K562 (cell line): ENCODE measurements around the gene SIM2. TPM values are rescaled to one million over a fixed set of nuclear protein-coding genes. Genes with fewer than 3 reads are reported as not detected.
A peak's percentile ranks its signal among the peaks of the same experiment; 100 is the strongest.

ENCODE experiments used
- ATAC-seq: fragments of 200-7000 bp; cut with Tn5 transposase; 3 replicates; pipeline ENCODE4 v1.9.1; 2020; ENCODE audit warnings: moderate library complexity
- BruUV-seq: library from RNA; stranded (reverse); fragments of 400-500 nt; replicated peaks from 2 replicates; lab custom pipeline; 2021; lab: Mats Ljungman, UMichigan
- CTCF ChIA-PET: fragments of 300-600 bp; formaldehyde crosslinking; extraction: SDS; loops from one replicate; lab custom pipeline; 2021; ENCODE audit warnings: low intra/inter-chr PET ratio; lab: Yijun Ruan, JAX
- POLR2A ChIA-PET: fragments of 300-600, 350-650 bp; sonication (Branson Sonifier 250); formaldehyde crosslinking; extraction: SDS; loops from one replicate; lab custom pipeline; 2021; ENCODE audit warnings: antibody characterized with exemption, inconsistent platforms; lab: Yijun Ruan, JAX
- DNase-seq, 4 experiments: peaks; one replicate each; pipeline versions ENCODE4 v3.0.0 to v3.0.0-alpha.2; 2011 to 2018; ENCODE audit warnings: low spot score in 3 of 4, mixed read lengths in 3 of 4; ENCODE audit errors: extremely low read depth in 1 of 4
- FAIRE-seq: peaks from 2 replicates; lab custom pipeline; 2011; peaks lifted over from hg19 to GRCh38; lab: Jason Lieb, UNC
- H2AFZ ChIP-seq: 2 replicates; pipeline ENCODE4 v1.6.0; 2011; ENCODE audit warnings: low read depth, low read length, control low read depth, inconsistent platforms
- H3K27ac ChIP-seq: fragments of 200-600 bp; 3 replicates; pipeline ENCODE4 v1.8.0; 2011; ENCODE audit warnings: low read depth, mild to moderate bottlenecking, control low read depth, inconsistent platforms, low read length, moderate library complexity, mixed read lengths; ENCODE audit errors: extremely low read depth
- H3K27me3 ChIP-seq, 2 experiments: fragments of 300-600 bp in 1 of 2; 2 replicates in 1 of 2; 3 replicates in 1 of 2; pipeline versions ENCODE4 v1.6.0 to v1.8.0; 2011; ENCODE audit warnings: inconsistent platforms in 2 of 2, low read length in 2 of 2, mild to moderate bottlenecking in 1 of 2, mixed read lengths in 1 of 2, moderate library complexity in 1 of 2; ENCODE audit not compliant: control insufficient read depth in 2 of 2, insufficient read depth in 2 of 2
- H3K36me3 ChIP-seq: fragments of 300-600 bp; 3 replicates; pipeline ENCODE4 v1.8.0; 2011; ENCODE audit warnings: mild to moderate bottlenecking, low read length, inconsistent platforms; ENCODE audit not compliant: control insufficient read depth, insufficient read depth
- H3K4me1 ChIP-seq, 2 experiments: fragments of 200-600 bp in 1 of 2; replicated peaks in 1 of 2; 2 replicates in 1 of 2; 3 replicates in 1 of 2; pipeline versions ENCODE4 v1.5.1 to v1.8.0; 2011; ENCODE audit warnings: inconsistent platforms in 2 of 2, low read length in 2 of 2, mild to moderate bottlenecking in 1 of 2, mixed read lengths in 1 of 2, moderate library complexity in 1 of 2; ENCODE audit not compliant: control insufficient read depth in 2 of 2, insufficient read depth in 2 of 2
- H3K4me2 ChIP-seq: 2 replicates; pipeline ENCODE4 v1.6.1; 2011; ENCODE audit warnings: low read length, control low read depth, inconsistent platforms, mixed read lengths; ENCODE audit not compliant: insufficient read depth
- H3K4me3 ChIP-seq: fragments of 200-600 bp; sonication (generic), shearing (Covaris generic); 2 replicates; pipeline ENCODE4 v1.5.1; 2016; ENCODE audit warnings: control low read depth, inconsistent platforms
- H3K79me2 ChIP-seq: fragments of 200-600 bp; 3 replicates; pipeline ENCODE4 v1.8.0; 2011; ENCODE audit warnings: low read length, inconsistent platforms; ENCODE audit not compliant: control insufficient read depth, insufficient read depth
- H3K9ac ChIP-seq, 2 experiments: 2 replicates each; pipeline versions ENCODE4 v1.6.0 to v1.6.1; 2011; ENCODE audit warnings: low read depth in 2 of 2, low read length in 2 of 2, control low read depth in 1 of 2, inconsistent platforms in 1 of 2, mild to moderate bottlenecking in 1 of 2, mixed read lengths in 1 of 2; ENCODE audit not compliant: insufficient read depth in 1 of 2
- H3K9me1 ChIP-seq: one replicate; pipeline ENCODE4 v1.6.0; 2011; ENCODE audit warnings: inconsistent platforms, mild to moderate bottlenecking, low read length, moderate library complexity; ENCODE audit not compliant: control insufficient read depth, insufficient read depth
- H3K9me3 ChIP-seq: replicated peaks from 2 replicates; pipeline ENCODE4 v1.5.1; 2011; ENCODE audit warnings: low read depth, low read length, inconsistent platforms; ENCODE audit not compliant: control insufficient read depth, insufficient read depth
- H4K20me1 ChIP-seq: replicated peaks from 2 replicates; pipeline ENCODE4 v1.6.1; 2011; ENCODE audit warnings: low read length, inconsistent platforms, mixed read lengths; ENCODE audit not compliant: control insufficient read depth, insufficient read depth
- ARNT ChIP-seq, 2 experiments: fragments of 450-650 bp; IDR thresholded peaks; 2 replicates each; pipeline ENCODE4 v1.6.1; 2016; ENCODE audit warnings: mild to moderate bottlenecking in 1 of 2
- BMI1 ChIP-seq: fragments of 150-350 bp; IDR thresholded peaks from 2 replicates; pipeline ENCODE4 v1.6.1; 2014; ENCODE audit warnings: low read length
- C11orf30 ChIP-seq: fragments of 450-650 bp; IDR thresholded peaks from 2 replicates; pipeline ENCODE4 v1.6.1; 2016; ENCODE audit warnings: low read depth, mild to moderate bottlenecking
- CBX2 ChIP-seq: fragments of 200-600 bp; sonication (generic); IDR thresholded peaks from one replicate; pipeline ENCODE4 v1.6.1; 2012; ENCODE audit warnings: mild to moderate bottlenecking, low read length, inconsistent platforms; ENCODE audit not compliant: insufficient read depth, poor library complexity, severe bottlenecking
- CBX8 ChIP-seq: fragments of 200-600 bp; sonication (generic); IDR thresholded peaks from 2 replicates; pipeline ENCODE4 v1.6.1; 2012; ENCODE audit warnings: borderline replicate concordance, mixed run types, low read depth, mild to moderate bottlenecking, moderate library complexity, mixed read lengths, low read length, control low read depth, inconsistent platforms; ENCODE audit not compliant: poor library complexity, severe bottlenecking; ENCODE audit errors: extremely low read depth
- MAFF ChIP-seq: IDR thresholded peaks from 2 replicates; pipeline ENCODE4 v1.6.1; 2012; ENCODE audit warnings: low read length, improper control_type of control experiment
- MAFG ChIP-seq: fragments of 450-650 bp; conservative IDR thresholded peaks from 2 replicates; pipeline ENCODE4 v1.6.1; 2016; ENCODE audit warnings: missing genetic modification characterization, missing compliant biosample characterization
- NR1H2 ChIP-seq: sonication (generic); formaldehyde crosslinking; IDR thresholded peaks from 2 replicates; pipeline ENCODE4 v1.4.0; 2020; ENCODE audit warnings: mild to moderate bottlenecking, missing genetic modification reagents
- RNF2 ChIP-seq: sonication (generic); IDR thresholded peaks from 2 replicates; pipeline ENCODE4 v1.6.1; 2016
- TAL1 ChIP-seq: fragments of 450-650 bp; IDR thresholded peaks from 2 replicates; pipeline ENCODE4 v1.6.1; 2016; ENCODE audit warnings: mild to moderate bottlenecking
- ZFP36 ChIP-seq: fragments of 150-350 bp; IDR thresholded peaks from 2 replicates; pipeline ENCODE4 v1.6.1; 2018; ENCODE audit warnings: low read length, low read depth; ENCODE audit not compliant: partially characterized antibody
- ZNF316 ChIP-seq: fragments of 450-650 bp; IDR thresholded peaks from 2 replicates; pipeline ENCODE4 v1.6.1; 2016
- WGBS: fragments of 100-300 bp; shearing (Covaris generic); methylation state at CpG from one replicate; pipeline ENCODE4 v1.1.6; 2016; ENCODE audit warnings: low coverage, mixed read lengths; ENCODE audit not compliant: insufficient coverage; ENCODE audit errors: missing lambda C conversion rate; 5-methylcytosine and 5-hydroxymethylcytosine counted together
- in situ Hi-C: fragments of 300-500 bp; cut with MboI; formaldehyde crosslinking; loops from 4 replicates; pipeline ENCODE4 v1.15.0; 2018; ENCODE audit warnings: inconsistent platforms, mixed read lengths
- intact Hi-C: fragments of 100-400 bp; cut with micrococcal nuclease; formaldehyde crosslinking; loops from 2 replicates; pipeline ENCODE4 v1.14.2; 2022
- polyA plus RNA-seq, 8 experiments: library from polyadenylated mRNA; depleted of rRNA in 4 of 8; stranded (reverse) in 5 of 8; unstranded in 3 of 8; fragments of >200 nt; fragmentation: Nextera tagmentation in 2 of 8; fragmentation: Illumina TruSeq in 1 of 8; extraction: Ambion mirVana in 2 of 8; extraction: Trizol in 1 of 8; gene quantifications; 2 replicates each; pipeline versions ENCODE4 v1.2.1 to v1.2.3, GENCODE V29; 2011 to 2014; ENCODE audit warnings: inconsistent platforms in 1 of 8, missing spikeins in 1 of 8
- total RNA-seq, 7 experiments: library from RNA; depleted of rRNA in 6 of 7; stranded (reverse); fragments of >200 nt in 6 of 7; fragmentation: Illumina TruSeq in 2 of 7; extraction: Trizol in 2 of 7; gene quantifications; 2 replicates each; pipeline versions ENCODE4 v1.2.1 to v1.2.3, GENCODE V29; 2011 to 2021; ENCODE audit warnings: low replicate concordance in 1 of 7

SIM2 gene
- total and polyA plus RNA-seq, 9 of the 15 experiments (the other 6 are each of a cell fraction or from before 2014, with no cell fraction given): 0.07 to 0.11 (median 0.08) TPM; not detected in 6

GRCh38 chr21:36716387-36716786 is 17.5 kb downstream of the SIM2 start:
- H2AFZ ChIP-seq: no peak overlapping the region
- 4% methylated on average over 2 of the region's 2 CpGs for WGBS
- H3K9ac ChIP-seq: no peak overlapping the region
- no peaks in the 10 kb centered on the region for H3K9me3 ChIP-seq
- no peak for TF ChIP-seq NR1H2 (CRISPR knock-in tag)
- peak; percentile 86 for TF ChIP-seq ZNF316
- TF ChIP-seq C11orf30: peak; percentile 65
- peak; percentile 60 for TF ChIP-seq MAFG (tag)
- TF ChIP-seq ARNT (IDR thresholded peaks at IDR 0.05): no peak
- peak; percentile 50; the same call in 1 of the 2 replicates for TF ChIP-seq MAFF
- BruUV-seq: no TSS peak
- DNase-seq (no peak), FAIRE-seq (no peak), ATAC-seq (no peak)
- intact Hi-C loops (no loop called here), in situ Hi-C loops (no loop called here)
- H3K4me3 ChIP-seq: no peak overlapping the region
- POLR2A ChIA-PET: interaction anchor here (0.6 to 1.6 kb wide), 4 partner anchors 8 to 74 kb away, joined by 3 to 8 read pairs (median 4); no protein-coding TSS in a partner anchor
- no peaks in the 10 kb centered on the region for H3K79me2 ChIP-seq
- peaks cover 30 to 47% of the 10 kb centered on the region in 2 experiments for H3K27me3 ChIP-seq
- no peak overlapping the region for H3K4me2 ChIP-seq
- H3K36me3 ChIP-seq: no peaks in the 10 kb centered on the region
- no peak overlapping the region for H3K27ac ChIP-seq
- H3K4me1 ChIP-seq: peaks cover 5 to 8% of the 10 kb centered on the region in 2 experiments; a peak in 4 of 5 replicates
- H4K20me1 ChIP-seq: no peaks in the 10 kb centered on the region
- CTCF ChIA-PET: no interaction called here
- H3K9me1 ChIP-seq: no peaks in the 10 kb centered on the region

- no peaks in the 10 kb centered on the region for H3K36me3 ChIP-seq
- no peaks in the 10 kb centered on the region for H4K20me1 ChIP-seq
- ChIA-PET CTCF (interaction anchor here (0.6 kb wide), 1 partner anchor 220 kb away, joined by 3 read pairs; no protein-coding TSS in a partner anchor), POLR2A (interaction anchor here (0.7 to 1.6 kb wide), 2 partner anchors 15 to 16 kb away, joined by 4 to 8 read pairs; no protein-coding TSS in a partner anchor)
- H3K9me1 ChIP-seq: no peaks in the 10 kb centered on the region
- H3K4me1 ChIP-seq: peaks cover 5 to 8% of the 10 kb centered on the region in 2 experiments; a peak in 4 of 5 replicates
- TF ChIP-seq RNF2 (peak; percentile 55; the same call in 1 of the 2 replicates), TAL1 (no peak), BMI1 (peak; percentile 61; the same call in 1 of the 2 replicates), CBX8 (peak; percentile 99), ZFP36 (peak; percentile 41), CBX2 (peak; percentile 96)
- H3K79me2 ChIP-seq: no peaks in the 10 kb centered on the region
- no peak overlapping the region for H3K4me2 ChIP-seq
- no TSS peak for BruUV-seq
- H3K9me3 ChIP-seq: no peaks in the 10 kb centered on the region
- no peak overlapping the region for H2AFZ ChIP-seq
- intact Hi-C loops: no loop called here
- no peak for ATAC-seq
- H3K4me3 ChIP-seq: no peak overlapping the region
- in situ Hi-C loops: no loop called here
- H3K9ac ChIP-seq: no peak overlapping the region
- DNase-seq: no peak
- peaks cover 35 to 47% of the 10 kb centered on the region in 2 experiments for H3K27me3 ChIP-seq
- 5% methylated on average over 9 of the region's 9 CpGs for WGBS
- peak; percentile 29 for FAIRE-seq
- H3K27ac ChIP-seq: no peak overlapping the region
These were observed 17.9 kb downstream of the SIM2 start for GRCh38 chr21:36716836-36717235.
